Ovary (tissue), 9 donors: ENCODE measurements around the gene ACR. TPM values are rescaled to one million over a fixed set of nuclear protein-coding genes. Genes with fewer than 3 reads are reported as not detected.

Experiments
- DNase-seq, 5 donors: peaks; one replicate each; pipeline ENCODE4 v3.0.0-alpha.2; 2019 to 2020
- H3K27ac ChIP-seq, 2 donors: fragments of 200-600 bp; one replicate each; pipeline versions ENCODE4 v1.5.1 to v1.8.0; 2019 to 2022
- H3K27me3 ChIP-seq: fragments of 200-600 bp; one replicate; pipeline ENCODE4 v1.8.0; 2022
- H3K36me3 ChIP-seq: fragments of 200-600 bp; sonication (generic); one replicate; pipeline ENCODE4 v1.5.1; 2019
- H3K4me1 ChIP-seq: one replicate; pipeline ENCODE4 v1.8.1; 2013; ENCODE audit warnings: mild to moderate bottlenecking, moderate library complexity; ENCODE audit not compliant: insufficient read depth
- H3K4me3 ChIP-seq: fragments of 200-600 bp; sonication (generic); one replicate; pipeline ENCODE4 v1.5.1; 2017
- H3K9me3 ChIP-seq, 2 donors: fragments of 200-600 bp in 1 of 2; sonication (generic) in 1 of 2; one replicate each; pipeline versions ENCODE4 v1.5.1 to v1.8.1; 2013 to 2019; ENCODE audit warnings: mild to moderate bottlenecking in 1 of 2, moderate library complexity in 1 of 2
- EP300 ChIP-seq: sonication (generic); formaldehyde crosslinking; IDR thresholded peaks from one replicate; pipeline ENCODE4 v1.6.1; 2017; ENCODE audit warnings: antibody characterized with exemption
- POLR2A ChIP-seq: fragments of 450-650 bp; IDR thresholded peaks from one replicate; pipeline ENCODE4 v1.6.1; 2017; ENCODE audit warnings: antibody characterized with exemption, mild to moderate bottlenecking, moderate library complexity
- WGBS, 3 donors: extraction: QIAGEN DNeasy Blood & Tissue Kit in 1 of 3; methylation state at CpG; one replicate each; pipeline versions ENCODE4 v1.1.5 to v1.1.7; 2013 to 2017; 5-methylcytosine and 5-hydroxymethylcytosine counted together
- intact Hi-C, 4 donors: fragments of 100-400 bp; cut with DNase I; formaldehyde crosslinking; loops; one replicate each; pipeline versions ENCODE4 v1.11.0 to v1.15.1; 2022 to 2023
- polyA plus RNA-seq, 2 donors: library from polyadenylated mRNA; stranded (reverse); fragments of 200-250 nt in 1 of 2; fragments of 350-450 nt in 1 of 2; fragmentation: Illumina TruSeq in 1 of 2; extraction: RNeasy Lipid Tissue Mini Kit (QIAGEN cat#74804) in 1 of 2; gene quantifications; one replicate each; pipeline ENCODE4 v1.2.3, GENCODE V29; 2013 to 2014
- total RNA-seq, 7 donors: library from RNA; depleted of rRNA in 2 of 7; stranded (reverse); fragments of >200 nt in 2 of 7; fragmentation: NEBNext Ultra II Directional in 3 of 7; extraction: Animal tissue kit (Norgen Biotek cat#: 25700) in 3 of 7; gene quantifications; one replicate each; pipeline versions ENCODE4 v1.1.0 to v1.2.4, GENCODE V29; 2016 to 2023
- TF ChIP-seq, protein P1 (sequence below), 3 donors: fragments of 450-650 bp in 2 of 3; fragments of 200-600 bp in 1 of 3; IDR thresholded peaks; one replicate each; pipeline versions ENCODE4 v1.5.1 to v1.8.0; 2016 to 2022; ENCODE audit warnings: antibody characterized with exemption in 3 of 3, mild to moderate bottlenecking in 1 of 3
- donor health status: DM: no; HTN: no; CAD: no; lungs with moderate emphysema.
- donor health status: DM: no; HTN: no; CAD: no.
- donor health status: Bipolar disorder and iron deficiency.
- donor health status: DM: yes; HTN: yes; CAD: no.
- donor health status: DM: no; HTN: no; CAD: no.
- donor health status: DM: yes; HTN: yes; CAD: no.

Gene ACR
- total and polyA plus RNA-seq, 9 donors: 0.25 to 1.3 (median 0.33) TPM; not detected in 4

DNA sequence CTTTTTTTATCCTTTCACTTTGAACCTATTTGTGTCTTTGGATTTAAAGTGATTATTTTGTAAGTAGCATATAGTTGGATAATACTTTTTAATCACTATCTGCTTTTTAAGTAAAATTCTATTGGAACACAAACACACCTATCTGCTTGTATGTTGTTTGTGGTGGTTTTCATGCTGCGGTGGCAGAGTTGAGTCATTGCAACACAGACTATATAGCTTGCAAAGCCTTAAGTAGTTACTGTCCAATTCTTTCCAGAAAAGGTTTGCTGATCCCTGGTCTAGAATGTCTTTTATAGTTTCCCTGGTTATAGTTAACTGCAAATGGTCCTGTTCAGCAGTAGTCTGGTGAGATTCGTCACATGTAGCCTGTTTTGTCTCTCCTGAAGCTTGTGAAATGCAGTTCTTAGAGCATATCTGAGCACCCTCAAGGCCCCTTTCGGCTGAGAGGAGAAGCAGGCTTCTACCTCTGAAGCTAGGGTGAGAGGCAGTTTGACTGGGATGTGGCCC lies 43.9 kb upstream of the ACR start:
- H3K27ac ChIP-seq: no peak overlapping the region
- no peak overlapping the region for H3K4me3 ChIP-seq
- H3K27me3 ChIP-seq: no peaks in the 10 kb centered on the region
- H3K4me1 ChIP-seq: peaks cover 5% of the 10 kb centered on the region
- 59 to 65% (median 64%) methylated on average over 3 of the region's 3 CpGs for WGBS, 3 donors
- TF ChIP-seq EP300 (no peak), POLR2A (no peak)
- TF ChIP-seq, protein P1, sequence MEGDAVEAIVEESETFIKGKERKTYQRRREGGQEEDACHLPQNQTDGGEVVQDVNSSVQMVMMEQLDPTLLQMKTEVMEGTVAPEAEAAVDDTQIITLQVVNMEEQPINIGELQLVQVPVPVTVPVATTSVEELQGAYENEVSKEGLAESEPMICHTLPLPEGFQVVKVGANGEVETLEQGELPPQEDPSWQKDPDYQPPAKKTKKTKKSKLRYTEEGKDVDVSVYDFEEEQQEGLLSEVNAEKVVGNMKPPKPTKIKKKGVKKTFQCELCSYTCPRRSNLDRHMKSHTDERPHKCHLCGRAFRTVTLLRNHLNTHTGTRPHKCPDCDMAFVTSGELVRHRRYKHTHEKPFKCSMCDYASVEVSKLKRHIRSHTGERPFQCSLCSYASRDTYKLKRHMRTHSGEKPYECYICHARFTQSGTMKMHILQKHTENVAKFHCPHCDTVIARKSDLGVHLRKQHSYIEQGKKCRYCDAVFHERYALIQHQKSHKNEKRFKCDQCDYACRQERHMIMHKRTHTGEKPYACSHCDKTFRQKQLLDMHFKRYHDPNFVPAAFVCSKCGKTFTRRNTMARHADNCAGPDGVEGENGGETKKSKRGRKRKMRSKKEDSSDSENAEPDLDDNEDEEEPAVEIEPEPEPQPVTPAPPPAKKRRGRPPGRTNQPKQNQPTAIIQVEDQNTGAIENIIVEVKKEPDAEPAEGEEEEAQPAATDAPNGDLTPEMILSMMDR (IDR thresholded peaks at IDR 0.05): no peak
- peak in 1 of 5 donors; percentile 0 for DNase-seq
- H3K9me3 ChIP-seq: no peaks in the 10 kb centered on the region
- intact Hi-C loops: no loop called here
- H3K36me3 ChIP-seq: no peaks in the 10 kb centered on the region

DNA sequence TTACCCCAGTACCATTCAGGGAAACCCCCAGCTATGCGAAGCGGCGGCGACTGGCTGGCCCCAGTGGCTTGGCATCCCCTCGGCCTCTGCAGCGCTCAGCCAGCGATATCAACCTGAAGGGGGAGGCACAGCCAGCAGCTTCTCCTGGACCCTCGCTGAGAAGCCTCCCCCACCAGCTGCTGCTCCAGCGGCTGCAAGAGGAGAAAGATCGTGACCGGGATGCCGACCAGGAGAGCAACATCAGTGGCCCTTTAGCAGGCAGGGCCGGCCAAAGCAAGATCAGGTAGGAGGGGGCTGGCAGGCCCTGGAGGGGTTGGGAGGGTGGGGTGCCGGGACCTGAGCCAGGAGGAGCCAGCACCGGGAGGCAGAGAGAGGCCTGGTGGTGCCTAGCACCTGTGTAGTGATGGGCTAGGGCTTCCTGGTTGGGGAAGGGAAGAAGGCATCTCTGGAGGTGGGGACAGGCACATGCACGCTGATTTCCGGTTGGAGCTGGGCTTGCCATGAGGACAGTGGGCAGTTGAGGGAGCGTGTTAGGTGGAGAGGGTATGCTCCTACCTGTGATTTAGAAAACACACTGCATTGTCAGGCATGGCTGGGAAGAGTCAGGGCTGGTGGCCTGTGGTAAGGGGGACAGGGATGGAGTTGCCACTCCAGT lies 43.1 kb upstream of the ACR start:
- Histone ChIP-seq H3K27me3 (no peaks in the 10 kb centered on the region), H3K4me3 (no peak overlapping the region), H3K9me3 (no peaks in the 10 kb centered on the region), H3K4me1 (peaks cover 5% of the 10 kb centered on the region), H3K36me3 (no peaks in the 10 kb centered on the region), H3K27ac (no peak overlapping the region)
- TF ChIP-seq, protein P1 (IDR thresholded peaks at IDR 0.05): no peak
- TF ChIP-seq POLR2A (no peak), EP300 (no peak)
- intact Hi-C loops: no loop called here
- WGBS, 3 donors: 78 to 84% (median 83%) methylated on average over 18 of the region's 18 CpGs
- DNase-seq: peak in 3 of 5 donors; percentile 7 to 9 (median 9)

- no peak for TF ChIP-seq EP300
- no peak for TF ChIP-seq POLR2A
- TF ChIP-seq, protein P1 (IDR thresholded peaks at IDR 0.05): no peak
- Histone ChIP-seq H3K9me3 (no peaks in the 10 kb centered on the region), H3K27me3 (no peaks in the 10 kb centered on the region), H3K4me1 (peaks cover 5% of the 10 kb centered on the region), H3K36me3 (no peaks in the 10 kb centered on the region), H3K4me3 (no peak overlapping the region), H3K27ac (no peak overlapping the region)
- intact Hi-C loops: no loop called here
- WGBS, 3 donors: 84 to 91% (median 90%) methylated on average over 18 of the region's 18 CpGs
- DNase-seq: peak in 3 of 5 donors; percentile 1 to 11 (median 2)
These were observed 42.4 kb upstream of the ACR start for GRCh38 chr22:50695421-50696250.

GRCh38 chr22:50696251-50696798 lies 41.7 kb upstream of the ACR start:
- intact Hi-C loops: no loop called here
- no peaks in the 10 kb centered on the region for H3K36me3 ChIP-seq
- 39 to 48% (median 42%) methylated on average over 21 of the region's 21 CpGs for WGBS, 3 donors
- H3K9me3 ChIP-seq: no peaks in the 10 kb centered on the region
- TF ChIP-seq EP300 (no peak), POLR2A (no peak)
- TF ChIP-seq, protein P1 (IDR thresholded peaks at IDR 0.05): no peak
- DNase-seq: peak in 3 of 5 donors; percentile 3 to 9 (median 8)
- H3K4me1 ChIP-seq: peaks cover 5% of the 10 kb centered on the region
- no peaks in the 10 kb centered on the region for H3K27me3 ChIP-seq
- no peak overlapping the region for H3K4me3 ChIP-seq
- H3K27ac ChIP-seq: no peak overlapping the region
